Dedifferentiated amniotic fluid mesenchymal stem cell (primary cell): Measurements from ENCODE around the gene PLA2G6.
"Not testable (repeated sequence)": the region's sequence is repeated elsewhere in the genome, so short reads cannot be mapped to it uniquely, and the experiment has no call there.

Experiments
- DNase-seq: peaks from one replicate; pipeline ENCODE4 v3.0.0-alpha.2; 2016; ENCODE audit errors: extremely low spot score

PLA2G6 gene

DNA sequence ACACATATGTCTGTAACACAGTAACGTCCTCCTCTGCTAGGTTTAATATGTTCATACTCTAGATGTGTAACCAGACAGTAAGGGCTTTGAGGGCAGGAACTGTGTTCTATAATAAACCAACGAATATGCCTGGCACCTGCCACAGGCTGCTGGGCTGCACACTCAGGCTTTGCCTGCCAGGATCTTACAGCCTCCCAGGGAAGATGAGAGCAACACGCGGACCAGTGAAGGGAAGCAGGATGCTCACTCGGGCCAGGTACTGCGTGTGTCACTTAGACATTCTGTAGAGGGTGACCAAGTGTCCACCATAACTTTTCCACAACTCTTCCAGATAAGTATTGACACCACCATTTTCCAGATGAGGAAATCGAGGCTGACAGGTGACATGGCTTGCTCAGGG is 49.5 kb downstream of the PLA2G6 start:
- DNase-seq = no peak

DNA sequence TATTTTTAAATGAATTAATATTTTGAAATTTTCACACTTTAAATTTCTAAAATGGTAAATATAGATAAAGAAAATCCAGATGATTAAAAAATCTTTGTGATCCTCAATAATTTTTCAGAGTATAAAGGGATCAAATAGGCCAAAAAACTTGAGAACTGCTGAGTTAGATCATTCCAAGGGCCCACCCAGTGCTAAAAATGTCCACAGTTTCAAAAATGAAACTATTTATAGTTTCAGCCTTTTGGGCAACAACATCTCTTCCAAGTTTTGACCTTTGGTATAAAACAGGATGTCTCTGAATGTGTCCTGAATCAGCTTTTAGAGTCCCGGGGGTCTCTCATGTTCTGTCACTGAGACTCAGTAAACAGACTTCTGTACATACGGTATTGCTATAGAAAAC is 50.2 kb downstream of the PLA2G6 start:
- no peak for DNase-seq

DNA sequence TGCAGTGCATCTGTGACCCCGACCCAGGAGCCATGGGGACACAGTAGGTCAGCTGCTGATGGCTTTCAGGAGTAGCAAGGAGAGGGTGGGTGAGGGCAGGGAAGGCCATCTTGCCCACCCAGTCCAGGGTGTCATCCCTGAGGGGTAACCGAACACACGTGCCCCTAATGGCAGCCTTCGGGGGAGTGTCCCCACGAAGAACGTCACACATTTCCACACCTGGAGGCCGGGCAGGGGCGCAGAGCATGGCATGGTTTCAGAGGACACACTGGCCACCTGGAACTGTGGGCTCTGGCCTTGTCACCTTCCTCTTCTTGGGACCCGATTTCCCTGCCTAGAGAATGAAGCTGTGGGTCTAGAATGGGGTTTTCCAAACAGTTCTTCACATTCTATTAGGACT is 51.8 kb downstream of the PLA2G6 start:
- DNase-seq = no peak

DNA sequence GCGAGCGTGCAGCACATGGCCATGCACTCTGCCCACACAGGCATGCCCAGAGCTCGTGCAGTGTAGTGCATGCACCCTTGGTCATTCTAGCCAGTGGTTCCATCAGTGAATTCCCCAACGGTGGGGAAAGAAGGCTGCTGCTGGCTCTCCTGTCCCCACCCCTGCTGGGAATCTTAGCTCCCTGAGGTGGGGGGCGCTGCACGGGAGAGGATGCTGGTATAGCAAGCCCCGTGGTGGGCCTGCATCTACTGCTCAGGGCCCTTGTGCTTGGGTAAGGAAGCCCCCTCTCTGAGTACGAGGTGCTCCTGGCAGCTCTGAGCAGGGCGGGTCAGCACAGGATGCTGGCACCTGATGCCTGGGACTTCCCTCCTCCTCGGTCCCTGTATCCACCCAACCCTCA is 52.6 kb downstream of the PLA2G6 start:
- DNase-seq = no peak

DNA sequence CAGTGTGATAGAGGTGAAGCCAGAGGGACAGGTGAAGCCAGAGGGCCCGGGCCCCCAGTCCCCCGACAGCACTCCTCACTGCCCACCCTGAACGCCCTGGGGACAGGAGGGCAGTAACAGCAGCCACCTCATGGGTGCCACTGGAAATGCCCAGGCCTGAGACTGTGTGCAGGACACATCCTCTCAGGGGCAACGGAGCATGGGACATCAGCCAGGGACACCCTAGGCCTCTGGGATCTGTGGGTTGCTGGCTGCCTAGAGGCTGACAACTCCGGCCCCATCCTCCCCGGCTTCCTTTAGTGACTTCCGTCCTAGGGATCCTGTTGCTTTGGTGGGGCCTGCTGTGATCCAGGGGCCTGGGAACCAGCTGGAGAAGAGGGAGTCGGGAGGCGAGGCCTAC is 53.8 kb downstream of the PLA2G6 start:
- DNase-seq = no peak

DNA sequence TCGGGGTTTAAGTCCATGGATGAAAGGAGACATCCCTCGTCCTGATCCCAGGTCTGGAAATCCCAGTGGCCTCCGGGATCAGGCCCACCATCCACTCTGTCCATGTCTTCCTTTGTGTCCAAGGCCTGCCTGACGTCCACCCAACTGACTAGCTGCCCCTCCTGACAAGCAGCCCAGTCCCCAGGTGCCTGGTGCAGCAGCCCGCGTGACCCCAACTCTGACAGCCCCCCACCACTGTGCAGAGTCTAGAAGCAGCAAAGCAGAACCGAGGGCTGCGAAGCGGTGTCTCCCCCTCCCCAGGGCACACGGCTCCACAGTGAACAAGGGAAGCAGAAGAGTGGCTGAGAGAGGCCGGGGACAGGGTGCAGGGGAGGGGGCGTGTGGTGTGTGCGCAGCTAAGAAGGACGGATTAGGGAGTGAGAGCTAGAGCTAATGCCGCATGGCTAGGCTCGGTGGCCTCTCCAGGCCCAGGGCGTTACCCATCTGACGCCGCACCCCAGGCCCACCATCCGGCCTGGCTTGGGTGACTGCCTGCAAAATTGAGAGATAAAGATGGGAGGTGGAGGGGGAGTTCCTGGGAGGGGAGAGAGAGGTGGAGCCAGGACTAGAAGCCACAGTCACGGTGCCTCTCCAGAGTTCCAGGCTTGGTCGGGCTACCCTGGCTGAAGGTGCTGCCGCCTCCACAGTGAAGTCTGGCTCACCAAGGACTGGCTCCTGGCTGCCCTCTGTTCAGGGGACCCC is 54.5 kb downstream of the PLA2G6 start:
- DNase-seq = no peak

DNA sequence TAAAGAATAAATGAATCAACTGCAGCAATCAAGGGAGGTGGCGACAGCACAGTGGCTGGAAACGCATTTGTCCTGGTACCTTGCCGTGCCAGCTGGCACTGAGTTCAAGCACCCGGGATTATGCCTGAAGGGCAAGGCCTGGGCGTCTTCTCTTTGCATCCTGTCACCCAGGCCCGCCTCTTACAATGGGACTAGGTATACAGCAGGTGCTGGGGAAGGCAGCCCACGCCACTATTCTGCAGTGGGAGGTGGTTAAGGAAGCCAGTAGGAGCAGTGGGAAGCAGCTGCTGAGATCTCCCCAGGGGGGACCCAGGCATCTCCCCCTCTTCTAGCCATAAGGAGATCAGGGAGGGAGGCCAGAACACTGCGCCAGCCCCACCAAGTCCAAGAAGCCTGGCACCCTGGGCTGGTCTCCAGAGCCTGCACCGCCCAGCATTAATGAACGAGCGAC is 55.9 kb downstream of the PLA2G6 start:
- no peak for DNase-seq

DNA sequence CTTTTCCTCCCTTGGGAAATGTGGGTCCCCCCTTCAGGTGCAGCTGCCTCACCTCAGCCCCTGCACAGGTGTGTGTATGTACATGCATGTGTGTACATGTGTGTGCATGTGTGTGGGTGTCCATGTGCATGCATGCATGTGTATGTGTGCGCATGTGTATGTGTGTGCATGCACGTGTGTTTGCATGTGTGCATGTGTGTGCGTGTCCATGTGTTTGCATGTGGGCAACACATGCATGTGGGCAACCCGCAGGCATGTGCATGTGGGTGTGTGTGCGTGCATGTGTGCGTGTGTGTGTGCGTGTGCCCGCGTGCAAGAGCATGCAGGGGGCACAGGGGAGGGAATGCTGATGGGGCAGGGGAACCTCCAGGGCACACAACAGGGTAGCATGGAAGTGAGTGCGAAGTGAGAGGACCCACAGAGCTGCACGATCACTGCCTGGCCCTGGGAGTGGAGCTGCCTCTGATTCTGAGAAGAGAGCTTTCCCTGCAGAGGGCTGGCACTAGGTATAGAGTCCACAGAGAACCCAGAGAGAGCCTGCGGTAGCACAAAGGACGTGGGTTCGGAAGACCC is 56.5 kb downstream of the PLA2G6 start:
- DNase-seq = no peak

DNA sequence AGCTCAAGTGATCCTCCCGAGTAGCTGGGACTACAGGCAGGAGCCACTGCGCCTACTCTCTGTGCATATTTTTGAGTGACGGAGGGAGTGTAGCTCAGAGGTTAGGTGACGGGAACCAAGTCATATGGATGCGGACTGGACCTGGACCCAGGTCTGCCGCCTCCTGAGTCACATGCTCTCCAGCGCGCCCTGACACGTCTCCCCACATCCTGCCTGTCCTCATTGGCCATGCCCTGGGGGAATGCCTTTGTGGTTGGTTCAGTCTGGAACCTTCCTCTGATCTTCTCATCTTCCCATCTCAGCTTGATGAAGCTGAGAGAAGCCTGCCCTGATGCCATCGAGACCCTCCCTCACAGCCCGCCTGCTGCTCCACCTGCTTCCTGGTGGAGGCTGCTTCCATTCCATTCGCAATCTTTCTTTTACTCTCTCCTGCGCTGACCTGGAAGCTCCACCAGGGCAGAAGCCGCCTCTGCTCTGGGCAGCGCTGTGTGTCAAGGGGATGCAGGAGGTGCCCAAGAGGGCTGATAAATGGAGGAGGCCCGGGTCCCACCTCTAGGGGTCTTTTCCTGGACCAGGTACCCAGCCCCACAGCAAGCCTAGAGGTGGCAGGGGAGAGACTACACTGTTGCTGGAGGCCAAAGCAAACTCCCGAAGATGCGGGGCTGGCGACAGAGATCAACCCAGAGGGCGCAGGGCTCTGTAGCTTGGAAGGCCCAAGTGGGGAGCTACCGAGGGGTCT is 57.2 kb downstream of the PLA2G6 start:
- DNase-seq = no peak

DNA sequence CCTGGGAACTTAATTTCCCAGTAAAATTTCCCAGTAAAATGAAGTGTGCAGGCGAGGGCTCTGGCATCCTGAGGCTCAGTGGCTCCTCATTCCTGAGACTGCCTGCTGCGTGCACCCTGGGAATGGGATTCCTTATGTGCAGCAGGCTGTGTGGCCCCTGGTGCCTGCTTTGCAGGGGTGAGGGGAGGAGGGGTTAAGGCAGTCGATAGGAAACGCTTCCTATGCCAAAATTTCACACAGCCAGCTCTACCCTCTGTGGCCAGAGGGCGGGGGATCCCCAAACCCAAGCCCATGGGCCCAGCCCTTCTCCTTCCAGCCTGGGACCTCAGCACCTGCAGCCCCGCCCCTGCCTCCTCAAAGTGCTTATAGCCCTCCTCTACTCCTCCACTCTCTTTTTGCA is 59.0 kb downstream of the PLA2G6 start:
- DNase-seq = no peak

DNA sequence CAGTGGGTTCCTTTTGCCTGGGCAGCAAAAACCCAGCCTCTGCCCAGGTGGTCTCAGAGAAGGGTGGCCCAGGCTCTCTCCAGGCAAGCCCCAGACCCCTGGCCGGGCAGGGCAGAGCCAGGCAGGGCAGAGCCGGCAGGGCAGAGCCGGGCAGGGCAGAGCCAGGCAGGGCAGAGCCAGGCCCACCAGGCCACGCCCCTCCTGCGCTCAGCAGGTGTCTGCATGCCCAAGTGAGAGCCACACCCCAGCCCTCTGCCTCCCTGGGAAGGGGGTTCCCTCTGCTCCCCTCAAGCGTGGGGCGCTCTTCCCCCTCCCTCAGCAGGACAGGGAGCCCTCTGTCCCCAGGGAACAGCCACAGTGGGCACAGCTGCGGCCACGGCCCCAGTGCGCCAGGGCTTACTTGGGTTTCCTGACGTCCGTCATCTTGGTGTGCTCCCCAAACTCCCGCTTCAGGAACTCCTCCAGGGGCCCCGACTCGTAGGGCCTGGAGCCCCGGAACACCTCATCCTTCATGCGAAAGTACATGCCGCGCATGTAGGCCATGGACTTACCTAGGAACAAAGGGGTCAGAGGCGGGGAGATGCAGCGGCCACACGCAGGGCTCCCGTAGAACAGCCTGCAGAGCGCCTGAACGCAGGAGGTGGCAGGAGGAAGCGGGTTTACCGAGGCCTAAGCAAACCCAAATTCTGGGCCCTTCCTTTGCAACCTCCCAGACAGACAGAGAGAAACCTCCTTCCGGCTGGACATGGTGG is 61.1 kb downstream of the PLA2G6 start:
- DNase-seq = no peak

DNA sequence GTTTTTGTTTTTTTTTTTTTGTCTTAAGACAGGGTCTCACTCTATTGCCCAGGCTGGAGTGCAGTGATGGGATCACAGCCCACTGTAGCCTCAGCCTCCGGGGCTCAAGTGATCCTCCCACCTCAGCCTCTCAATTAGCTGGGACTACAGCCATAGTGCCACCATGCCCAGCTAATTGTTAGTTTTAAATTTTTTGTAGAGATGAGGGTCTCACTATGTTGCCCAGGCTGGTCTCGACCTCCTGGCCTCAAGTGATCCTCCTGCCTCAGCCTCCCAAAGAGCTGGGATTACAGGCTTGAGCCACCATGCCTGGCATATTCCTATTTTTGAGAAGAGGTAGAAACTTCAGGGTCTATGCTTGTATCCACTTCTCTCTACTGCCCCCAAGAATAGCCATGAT is 62.9 kb downstream of the PLA2G6 start:
- not testable (repeated sequence) for DNase-seq

DNA sequence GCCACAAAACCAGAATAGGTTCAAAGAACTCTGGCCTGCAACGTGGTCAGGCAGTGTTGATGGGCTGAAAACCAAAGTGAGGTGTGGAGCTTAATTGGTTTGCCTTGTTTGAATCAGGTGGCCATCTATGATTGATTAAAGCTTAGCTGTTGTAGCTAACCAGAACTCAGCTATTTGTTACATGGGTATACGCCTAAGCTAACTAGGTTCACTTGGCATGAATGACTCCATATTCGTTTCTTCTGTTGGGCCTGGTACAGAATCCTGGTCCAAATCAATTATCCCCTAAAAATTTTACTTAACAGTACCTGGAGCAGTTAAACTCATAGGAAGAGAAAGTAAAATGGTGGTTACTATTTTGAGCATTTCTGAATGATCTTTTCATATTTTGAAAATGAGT is 63.4 kb downstream of the PLA2G6 start:
- no peak for DNase-seq

DNA sequence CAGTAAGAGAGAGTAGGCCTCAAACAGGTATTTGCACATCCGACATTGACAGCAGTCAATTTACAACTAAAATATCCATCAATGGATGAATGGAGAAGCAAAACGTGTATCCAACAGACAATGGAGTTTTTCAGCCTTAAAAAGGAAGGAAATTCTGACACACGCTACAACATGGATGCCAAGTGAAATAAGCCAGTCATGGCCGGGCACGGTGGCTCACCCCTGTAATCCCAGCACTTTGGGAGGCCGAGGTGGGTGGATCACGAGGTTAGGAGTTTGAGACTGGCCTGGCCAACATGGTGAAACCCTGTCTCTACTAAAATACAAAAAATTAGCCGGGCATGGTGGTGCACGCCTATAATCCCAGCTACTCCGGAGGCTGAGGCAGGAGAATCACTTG is 64.1 kb downstream of the PLA2G6 start:
- not testable (repeated sequence) for DNase-seq

DNA sequence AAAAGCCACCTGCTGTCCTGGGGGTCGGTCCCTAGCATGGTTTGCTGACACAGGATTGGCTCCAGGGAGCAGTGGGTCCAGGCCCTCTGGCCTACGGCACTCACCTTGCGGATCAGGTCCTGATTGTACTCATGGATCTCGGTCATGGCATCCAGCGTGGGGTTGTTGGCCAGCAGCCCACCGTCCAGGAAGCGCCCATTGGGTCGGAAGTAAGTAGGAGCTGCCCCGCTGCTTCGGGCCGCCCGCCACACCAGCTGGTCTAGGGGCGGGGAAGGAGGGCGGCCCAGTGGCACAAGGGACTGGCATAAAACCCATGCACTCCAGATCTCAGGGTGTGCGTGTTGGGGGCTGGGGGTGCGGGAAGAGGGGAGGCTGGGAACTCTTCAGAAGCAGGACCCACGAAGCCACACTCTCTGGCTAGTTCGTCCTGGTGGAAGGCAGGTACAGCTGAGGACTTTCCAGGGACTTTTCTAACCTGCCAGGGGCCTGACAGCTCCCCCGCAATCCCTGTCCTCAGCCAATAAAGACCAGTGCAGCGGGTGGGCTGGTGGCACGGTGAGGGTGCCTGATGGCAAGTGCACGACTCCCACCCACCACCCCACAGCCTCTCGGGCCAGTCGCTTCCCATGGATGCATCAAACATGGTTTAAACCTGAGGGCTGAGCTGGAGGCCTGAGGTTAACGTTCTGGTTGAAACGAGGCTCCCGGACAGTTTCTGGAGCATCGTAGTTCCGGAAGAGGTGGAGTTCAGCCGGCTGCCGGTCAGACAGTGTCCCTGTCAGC is 66.0 kb downstream of the PLA2G6 start:
- DNase-seq = no peak

DNA sequence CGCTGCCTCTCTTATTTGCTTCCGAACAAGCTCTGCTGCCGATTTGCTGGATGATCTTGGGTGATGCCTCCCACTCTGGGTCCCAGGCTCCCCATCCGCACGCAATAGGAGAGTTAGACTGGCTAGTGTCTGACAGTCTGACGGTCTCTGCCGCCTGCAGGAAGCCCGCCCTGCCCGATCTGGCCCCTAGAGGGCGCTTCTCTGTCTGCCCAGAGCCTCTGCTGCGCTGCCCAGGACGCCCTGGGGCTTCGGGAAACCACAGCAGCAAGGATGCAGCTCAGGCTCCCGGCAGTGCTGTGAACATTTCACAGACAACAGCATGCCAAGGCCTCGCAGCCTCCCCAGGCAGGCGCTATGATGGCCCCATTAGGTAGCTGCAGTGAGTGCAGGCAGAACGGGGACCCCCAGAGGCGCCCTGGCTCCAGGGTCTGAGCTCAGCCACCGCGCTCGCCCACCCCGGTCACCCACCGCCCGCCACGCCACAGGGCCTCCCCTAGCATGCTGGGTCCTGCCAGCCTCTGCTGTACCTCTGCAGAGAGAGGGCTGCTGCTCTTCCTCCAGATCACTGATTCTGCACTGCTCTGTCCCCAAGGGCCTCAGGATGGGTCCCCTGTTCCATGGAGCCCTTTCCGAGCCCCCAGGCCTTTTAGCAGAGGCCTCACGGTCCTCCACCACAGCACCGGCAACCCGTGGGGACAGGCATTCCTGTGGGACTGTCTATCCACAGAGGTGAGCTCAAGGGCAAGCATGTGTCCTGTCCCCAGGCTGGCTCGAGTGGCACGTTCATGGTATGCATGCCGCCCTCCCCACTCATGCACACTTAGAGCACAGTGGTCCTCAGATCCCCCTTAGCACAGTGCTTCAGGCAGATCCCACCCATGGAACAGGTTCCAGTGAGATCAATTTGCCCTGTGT is 66.9 kb downstream of the PLA2G6 start:
- peak; percentile 67 for DNase-seq

DNA sequence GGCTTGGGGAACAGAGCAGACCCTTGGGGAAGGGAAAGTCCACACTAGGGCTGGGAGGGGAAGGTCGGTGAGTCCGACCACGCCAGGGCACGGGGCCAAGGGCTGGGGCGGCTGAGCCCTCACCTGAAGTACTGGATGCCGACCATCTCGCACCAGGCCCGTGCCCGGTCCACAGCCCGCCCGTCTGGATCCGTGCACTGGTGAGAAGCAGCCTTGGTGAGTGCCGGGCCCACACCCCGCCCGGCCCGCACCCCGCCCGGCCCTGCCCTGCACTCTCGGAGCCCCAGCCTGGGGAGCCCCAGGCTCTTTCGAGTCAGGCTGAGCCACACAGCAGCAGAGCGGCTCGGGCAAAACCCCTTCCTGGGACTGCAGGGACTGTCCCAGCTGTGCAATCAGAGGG is 69.2 kb downstream of the PLA2G6 start:
- no peak for DNase-seq

DNA sequence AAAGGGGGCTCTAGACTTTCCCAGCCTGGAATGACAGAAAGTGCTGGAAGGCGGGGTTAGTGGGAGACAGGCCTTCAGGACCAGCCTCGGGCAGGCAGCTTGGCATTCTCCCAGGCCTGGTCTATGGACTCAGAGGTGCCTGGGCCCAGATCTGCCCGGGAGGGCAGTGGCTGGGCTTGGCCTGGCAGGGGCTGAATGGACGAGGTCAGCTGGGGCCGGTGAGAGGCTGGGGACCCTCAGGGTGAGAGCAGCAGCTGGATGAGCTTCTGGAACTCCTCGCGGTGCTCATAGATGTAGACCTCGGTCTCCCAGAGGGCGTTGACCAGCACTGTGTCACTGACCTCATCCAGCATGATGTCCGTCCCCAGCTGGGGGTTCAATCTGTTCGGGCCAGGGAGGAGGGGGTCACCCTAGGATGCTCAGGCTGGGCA is 69.7 kb downstream of the PLA2G6 start:
- no peak for DNase-seq

DNA sequence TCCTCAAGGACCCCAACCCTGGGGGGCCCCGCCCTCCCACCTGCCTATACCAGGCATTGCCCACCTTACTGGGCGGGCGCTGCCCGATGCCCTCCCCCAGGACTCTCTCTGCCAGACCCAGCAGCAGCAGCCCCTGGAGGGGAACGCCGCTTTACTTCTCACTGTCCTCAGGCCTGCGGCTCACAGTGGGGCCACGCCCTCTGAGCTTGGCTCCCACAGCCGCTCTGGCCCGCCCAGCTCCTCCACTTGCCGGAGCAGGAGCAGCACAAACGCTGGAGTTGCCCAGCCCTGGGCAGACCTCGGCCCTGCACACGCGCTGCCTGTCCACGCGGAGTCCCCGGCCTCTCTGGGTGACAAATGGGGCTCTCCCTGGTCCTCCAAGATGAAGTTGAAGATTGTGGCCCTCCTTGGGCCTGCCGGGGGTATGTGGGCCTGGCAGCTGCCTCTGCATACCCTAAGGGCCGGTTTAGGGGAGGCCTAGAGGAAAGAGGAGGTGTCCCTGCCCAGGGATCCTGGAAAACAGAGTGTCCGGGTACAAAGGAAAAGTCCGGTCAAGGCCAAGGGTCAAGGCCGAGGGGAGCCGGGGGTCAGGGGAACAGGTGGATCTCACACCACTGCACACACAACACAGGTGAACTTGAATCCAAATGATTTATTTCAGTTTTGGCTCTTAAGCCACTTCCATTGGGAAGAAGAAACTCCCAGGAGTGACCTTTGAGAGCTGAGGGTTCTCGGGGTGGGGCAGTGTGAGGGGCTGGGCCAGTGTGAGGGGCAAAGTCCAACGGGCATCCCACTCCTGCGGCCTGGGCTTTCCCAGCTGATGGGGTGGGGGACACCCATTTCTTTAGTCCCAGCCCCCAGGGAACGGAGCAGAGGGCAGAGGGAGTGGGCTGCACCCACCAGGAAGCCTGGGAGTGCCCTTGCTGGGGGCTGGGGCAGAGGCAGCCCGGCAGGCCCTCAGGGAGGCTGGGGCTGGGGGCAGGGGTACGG is 70.5 kb downstream of the PLA2G6 start:
- DNase-seq = no peak
